HepG2 (cell line): ENCODE measurements around the gene KBTBD13.

Experiments
- BHLHE40 ChIP-seq: IDR thresholded peaks from 2 replicates; pipeline ENCODE4 v1.6.1; 2011; ENCODE audit warnings: low read length, improper control_type of control experiment
- BRD4 ChIP-seq: sonication (generic); formaldehyde crosslinking; IDR thresholded peaks from 2 replicates; pipeline ENCODE4 v1.4.0; 2020; ENCODE audit warnings: missing genetic modification reagents
- FOXK2 ChIP-seq: fragments of 450-650 bp; IDR thresholded peaks from 2 replicates; pipeline ENCODE4 v1.6.1; 2016
- MXI1 ChIP-seq: IDR thresholded peaks from 3 replicates; pipeline ENCODE4 v1.6.1; 2012; ENCODE audit warnings: low read depth, low read length, inconsistent platforms, borderline replicate concordance
- NFIC ChIP-seq: IDR thresholded peaks from 2 replicates; pipeline ENCODE4 v1.6.1; 2012; ENCODE audit warnings: mild to moderate bottlenecking, low read length, inconsistent platforms
- RNF2 ChIP-seq: fragments of 450-650 bp; conservative IDR thresholded peaks from 2 replicates; pipeline ENCODE4 v1.6.1; 2016; ENCODE audit warnings: low read depth
- TARDBP ChIP-seq: sonication (generic); formaldehyde crosslinking; IDR thresholded peaks from 2 replicates; pipeline ENCODE4 v1.8.0; 2022; ENCODE audit warnings: mild to moderate bottlenecking, missing genetic modification reagents
- ZNF296 ChIP-seq: sonication (generic); formaldehyde crosslinking; conservative IDR thresholded peaks from 2 replicates; pipeline ENCODE4 v1.5.0; 2020; ENCODE audit warnings: mild to moderate bottlenecking, missing genetic modification reagents
- ZNF33A ChIP-seq: sonication (generic); formaldehyde crosslinking; IDR thresholded peaks from 2 replicates; pipeline ENCODE4 v1.5.1; 2020; ENCODE audit warnings: missing genetic modification reagents, mild to moderate bottlenecking, moderate library complexity, borderline replicate concordance
- TF ChIP-seq, protein P1 (sequence below): sonication (generic); formaldehyde crosslinking; IDR thresholded peaks from 2 replicates; pipeline ENCODE4 v1.5.0; 2020; ENCODE audit warnings: mild to moderate bottlenecking, missing genetic modification reagents, moderate library complexity
- TF ChIP-seq, protein P2 (sequence below): sonication (generic); formaldehyde crosslinking; IDR thresholded peaks from 2 replicates; pipeline ENCODE4 v1.5.0; 2020; ENCODE audit warnings: missing genetic modification reagents
- TF ChIP-seq, protein P3 (sequence below): sonication (generic); IDR thresholded peaks from 2 replicates; pipeline ENCODE4 v1.6.1; 2016; ENCODE audit warnings: low read depth, borderline replicate concordance
- TF ChIP-seq, protein P4 (sequence below): sonication (generic); formaldehyde crosslinking; IDR thresholded peaks from 2 replicates; pipeline ENCODE4 v1.5.1; 2020; ENCODE audit warnings: missing genetic modification reagents, mild to moderate bottlenecking, borderline replicate concordance
- TF ChIP-seq, protein P5 (sequence below): sonication (generic); formaldehyde crosslinking; IDR thresholded peaks from 2 replicates; pipeline ENCODE4 v1.5.1; 2020; ENCODE audit warnings: mild to moderate bottlenecking, missing genetic modification reagents, borderline replicate concordance

DNA sequence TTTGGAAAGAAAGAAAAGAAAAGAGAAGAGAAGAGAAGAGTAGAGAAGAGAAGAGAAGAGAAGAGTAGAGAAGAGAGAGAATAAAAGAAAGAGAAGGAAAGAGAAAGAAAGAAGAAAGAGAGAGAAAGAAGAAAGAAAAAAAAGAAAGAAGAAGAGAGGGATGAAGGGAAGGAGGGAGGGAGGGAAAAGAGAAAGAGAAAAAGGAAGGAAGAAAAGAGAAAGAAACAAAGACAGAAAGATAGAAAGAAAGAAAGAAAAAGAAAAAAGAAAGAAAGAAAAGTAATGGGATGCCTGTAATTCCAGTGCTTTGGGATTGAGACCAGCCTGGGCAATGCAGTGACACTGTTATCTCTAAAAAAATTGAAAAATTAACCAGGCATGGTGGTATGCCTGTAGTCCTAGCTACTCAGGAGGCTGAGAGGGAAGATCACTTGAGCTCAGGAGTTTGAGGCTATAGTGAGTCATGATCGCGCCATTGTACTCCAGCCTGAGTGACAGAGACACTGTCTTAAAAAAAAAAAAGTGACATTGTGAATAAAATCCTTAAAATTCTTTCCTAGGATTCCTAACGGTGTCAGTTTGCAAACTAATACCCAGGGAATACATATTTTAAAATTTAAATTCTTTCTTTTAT lies 10.4 kb upstream of the KBTBD13 start:
- TF ChIP-seq BRD4 (CRISPR knock-in tag), result no peak
- TF ChIP-seq MXI1, result no peak
- no peak for TF ChIP-seq ZNF296 (CRISPR knock-in tag)
- no peak for TF ChIP-seq BHLHE40
- TF ChIP-seq, protein P1, sequence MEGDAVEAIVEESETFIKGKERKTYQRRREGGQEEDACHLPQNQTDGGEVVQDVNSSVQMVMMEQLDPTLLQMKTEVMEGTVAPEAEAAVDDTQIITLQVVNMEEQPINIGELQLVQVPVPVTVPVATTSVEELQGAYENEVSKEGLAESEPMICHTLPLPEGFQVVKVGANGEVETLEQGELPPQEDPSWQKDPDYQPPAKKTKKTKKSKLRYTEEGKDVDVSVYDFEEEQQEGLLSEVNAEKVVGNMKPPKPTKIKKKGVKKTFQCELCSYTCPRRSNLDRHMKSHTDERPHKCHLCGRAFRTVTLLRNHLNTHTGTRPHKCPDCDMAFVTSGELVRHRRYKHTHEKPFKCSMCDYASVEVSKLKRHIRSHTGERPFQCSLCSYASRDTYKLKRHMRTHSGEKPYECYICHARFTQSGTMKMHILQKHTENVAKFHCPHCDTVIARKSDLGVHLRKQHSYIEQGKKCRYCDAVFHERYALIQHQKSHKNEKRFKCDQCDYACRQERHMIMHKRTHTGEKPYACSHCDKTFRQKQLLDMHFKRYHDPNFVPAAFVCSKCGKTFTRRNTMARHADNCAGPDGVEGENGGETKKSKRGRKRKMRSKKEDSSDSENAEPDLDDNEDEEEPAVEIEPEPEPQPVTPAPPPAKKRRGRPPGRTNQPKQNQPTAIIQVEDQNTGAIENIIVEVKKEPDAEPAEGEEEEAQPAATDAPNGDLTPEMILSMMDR, result no peak
- TF ChIP-seq, protein P2, sequence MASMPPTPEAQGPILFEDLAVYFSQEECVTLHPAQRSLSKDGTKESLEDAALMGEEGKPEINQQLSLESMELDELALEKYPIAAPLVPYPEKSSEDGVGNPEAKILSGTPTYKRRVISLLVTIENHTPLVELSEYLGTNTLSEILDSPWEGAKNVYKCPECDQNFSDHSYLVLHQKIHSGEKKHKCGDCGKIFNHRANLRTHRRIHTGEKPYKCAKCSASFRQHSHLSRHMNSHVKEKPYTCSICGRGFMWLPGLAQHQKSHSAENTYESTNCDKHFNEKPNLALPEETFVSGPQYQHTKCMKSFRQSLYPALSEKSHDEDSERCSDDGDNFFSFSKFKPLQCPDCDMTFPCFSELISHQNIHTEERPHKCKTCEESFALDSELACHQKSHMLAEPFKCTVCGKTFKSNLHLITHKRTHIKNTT, result no peak
- TF ChIP-seq FOXK2, result no peak
- TF ChIP-seq, protein P3, sequence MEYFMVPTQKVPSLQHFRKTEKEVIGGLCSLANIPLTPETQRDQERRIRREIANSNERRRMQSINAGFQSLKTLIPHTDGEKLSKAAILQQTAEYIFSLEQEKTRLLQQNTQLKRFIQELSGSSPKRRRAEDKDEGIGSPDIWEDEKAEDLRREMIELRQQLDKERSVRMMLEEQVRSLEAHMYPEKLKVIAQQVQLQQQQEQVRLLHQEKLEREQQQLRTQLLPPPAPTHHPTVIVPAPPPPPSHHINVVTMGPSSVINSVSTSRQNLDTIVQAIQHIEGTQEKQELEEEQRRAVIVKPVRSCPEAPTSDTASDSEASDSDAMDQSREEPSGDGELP, result no peak
- TF ChIP-seq ZNF33A (CRISPR knock-in tag), result no peak
- TF ChIP-seq NFIC, result no peak
- TF ChIP-seq, protein P4, sequence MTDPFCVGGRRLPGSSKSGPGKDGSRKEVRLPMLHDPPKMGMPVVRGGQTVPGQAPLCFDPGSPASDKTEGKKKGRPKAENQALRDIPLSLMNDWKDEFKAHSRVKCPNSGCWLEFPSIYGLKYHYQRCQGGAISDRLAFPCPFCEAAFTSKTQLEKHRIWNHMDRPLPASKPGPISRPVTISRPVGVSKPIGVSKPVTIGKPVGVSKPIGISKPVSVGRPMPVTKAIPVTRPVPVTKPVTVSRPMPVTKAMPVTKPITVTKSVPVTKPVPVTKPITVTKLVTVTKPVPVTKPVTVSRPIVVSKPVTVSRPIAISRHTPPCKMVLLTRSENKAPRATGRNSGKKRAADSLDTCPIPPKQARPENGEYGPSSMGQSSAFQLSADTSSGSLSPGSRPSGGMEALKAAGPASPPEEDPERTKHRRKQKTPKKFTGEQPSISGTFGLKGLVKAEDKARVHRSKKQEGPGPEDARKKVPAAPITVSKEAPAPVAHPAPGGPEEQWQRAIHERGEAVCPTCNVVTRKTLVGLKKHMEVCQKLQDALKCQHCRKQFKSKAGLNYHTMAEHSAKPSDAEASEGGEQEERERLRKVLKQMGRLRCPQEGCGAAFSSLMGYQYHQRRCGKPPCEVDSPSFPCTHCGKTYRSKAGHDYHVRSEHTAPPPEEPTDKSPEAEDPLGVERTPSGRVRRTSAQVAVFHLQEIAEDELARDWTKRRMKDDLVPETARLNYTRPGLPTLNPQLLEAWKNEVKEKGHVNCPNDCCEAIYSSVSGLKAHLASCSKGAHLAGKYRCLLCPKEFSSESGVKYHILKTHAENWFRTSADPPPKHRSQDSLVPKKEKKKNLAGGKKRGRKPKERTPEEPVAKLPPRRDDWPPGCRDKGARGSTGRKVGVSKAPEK (CRISPR knock-in tag), result no peak
- TF ChIP-seq RNF2, result no peak
- no peak for TF ChIP-seq TARDBP (CRISPR knock-in tag)
- TF ChIP-seq, protein P5, sequence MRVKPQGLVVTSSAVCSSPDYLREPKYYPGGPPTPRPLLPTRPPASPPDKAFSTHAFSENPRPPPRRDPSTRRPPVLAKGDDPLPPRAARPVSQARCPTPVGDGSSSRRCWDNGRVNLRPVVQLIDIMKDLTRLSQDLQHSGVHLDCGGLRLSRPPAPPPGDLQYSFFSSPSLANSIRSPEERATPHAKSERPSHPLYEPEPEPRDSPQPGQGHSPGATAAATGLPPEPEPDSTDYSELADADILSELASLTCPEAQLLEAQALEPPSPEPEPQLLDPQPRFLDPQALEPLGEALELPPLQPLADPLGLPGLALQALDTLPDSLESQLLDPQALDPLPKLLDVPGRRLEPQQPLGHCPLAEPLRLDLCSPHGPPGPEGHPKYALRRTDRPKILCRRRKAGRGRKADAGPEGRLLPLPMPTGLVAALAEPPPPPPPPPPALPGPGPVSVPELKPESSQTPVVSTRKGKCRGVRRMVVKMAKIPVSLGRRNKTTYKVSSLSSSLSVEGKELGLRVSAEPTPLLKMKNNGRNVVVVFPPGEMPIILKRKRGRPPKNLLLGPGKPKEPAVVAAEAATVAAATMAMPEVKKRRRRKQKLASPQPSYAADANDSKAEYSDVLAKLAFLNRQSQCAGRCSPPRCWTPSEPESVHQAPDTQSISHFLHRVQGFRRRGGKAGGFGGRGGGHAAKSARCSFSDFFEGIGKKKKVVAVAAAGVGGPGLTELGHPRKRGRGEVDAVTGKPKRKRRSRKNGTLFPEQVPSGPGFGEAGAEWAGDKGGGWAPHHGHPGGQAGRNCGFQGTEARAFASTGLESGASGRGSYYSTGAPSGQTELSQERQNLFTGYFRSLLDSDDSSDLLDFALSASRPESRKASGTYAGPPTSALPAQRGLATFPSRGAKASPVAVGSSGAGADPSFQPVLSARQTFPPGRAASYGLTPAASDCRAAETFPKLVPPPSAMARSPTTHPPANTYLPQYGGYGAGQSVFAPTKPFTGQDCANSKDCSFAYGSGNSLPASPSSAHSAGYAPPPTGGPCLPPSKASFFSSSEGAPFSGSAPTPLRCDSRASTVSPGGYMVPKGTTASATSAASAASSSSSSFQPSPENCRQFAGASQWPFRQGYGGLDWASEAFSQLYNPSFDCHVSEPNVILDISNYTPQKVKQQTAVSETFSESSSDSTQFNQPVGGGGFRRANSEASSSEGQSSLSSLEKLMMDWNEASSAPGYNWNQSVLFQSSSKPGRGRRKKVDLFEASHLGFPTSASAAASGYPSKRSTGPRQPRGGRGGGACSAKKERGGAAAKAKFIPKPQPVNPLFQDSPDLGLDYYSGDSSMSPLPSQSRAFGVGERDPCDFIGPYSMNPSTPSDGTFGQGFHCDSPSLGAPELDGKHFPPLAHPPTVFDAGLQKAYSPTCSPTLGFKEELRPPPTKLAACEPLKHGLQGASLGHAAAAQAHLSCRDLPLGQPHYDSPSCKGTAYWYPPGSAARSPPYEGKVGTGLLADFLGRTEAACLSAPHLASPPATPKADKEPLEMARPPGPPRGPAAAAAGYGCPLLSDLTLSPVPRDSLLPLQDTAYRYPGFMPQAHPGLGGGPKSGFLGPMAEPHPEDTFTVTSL, result no peak
